Fibroblast of gingiva (primary cell): ENCODE measurements around the gene UBE2V1.
A peak's percentile ranks its signal among the peaks of the same experiment; 100 is the strongest.
"Not testable (repeated sequence)": the region's sequence is repeated elsewhere in the genome, so short reads cannot be mapped to it uniquely, and the experiment has no call there.

Experiments
- DNase-seq: peaks from one replicate; pipeline ENCODE4 v3.0.0-alpha.2; 2011; ENCODE audit warnings: low read depth

Gene UBE2V1

DNA sequence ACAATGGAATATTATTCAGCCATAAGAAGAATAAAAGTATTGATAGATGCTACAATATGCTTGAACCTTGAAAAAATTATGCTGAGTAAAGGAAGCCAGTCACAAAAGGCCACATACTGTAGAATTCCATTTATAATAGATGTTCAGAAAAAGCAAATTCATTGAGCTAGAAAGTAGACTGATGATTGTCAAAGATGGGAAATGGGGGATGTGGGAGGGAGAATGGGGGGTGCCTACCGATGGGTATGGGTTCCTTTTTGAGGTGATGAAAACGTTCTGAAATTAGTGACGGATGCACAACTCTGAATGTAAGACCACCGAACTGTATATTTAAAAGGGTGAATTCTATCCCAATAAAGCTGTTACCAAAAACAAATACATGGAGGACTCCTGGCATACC is 18.4 kb downstream of the UBE2V1 start:
- DNase-seq = no peak

DNA sequence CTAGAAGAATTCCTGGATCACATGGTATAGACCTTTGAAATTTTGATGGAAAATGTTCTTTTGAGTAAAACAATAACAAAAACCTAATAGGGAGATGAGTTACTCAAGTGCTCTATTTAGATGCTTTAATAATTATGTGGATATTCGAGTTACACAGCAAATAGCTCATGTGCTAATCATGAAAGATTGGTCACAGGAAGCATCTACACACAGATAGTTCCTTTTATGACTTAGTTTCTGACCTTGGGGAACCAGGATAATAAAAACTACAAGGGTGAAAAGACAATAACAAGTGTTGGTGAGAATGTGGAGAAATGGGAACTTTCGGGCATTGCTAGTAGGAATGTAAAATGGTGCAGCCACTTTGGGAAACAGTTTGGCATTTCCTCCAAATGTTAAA is 19.7 kb downstream of the UBE2V1 start:
- no peak for DNase-seq

DNA sequence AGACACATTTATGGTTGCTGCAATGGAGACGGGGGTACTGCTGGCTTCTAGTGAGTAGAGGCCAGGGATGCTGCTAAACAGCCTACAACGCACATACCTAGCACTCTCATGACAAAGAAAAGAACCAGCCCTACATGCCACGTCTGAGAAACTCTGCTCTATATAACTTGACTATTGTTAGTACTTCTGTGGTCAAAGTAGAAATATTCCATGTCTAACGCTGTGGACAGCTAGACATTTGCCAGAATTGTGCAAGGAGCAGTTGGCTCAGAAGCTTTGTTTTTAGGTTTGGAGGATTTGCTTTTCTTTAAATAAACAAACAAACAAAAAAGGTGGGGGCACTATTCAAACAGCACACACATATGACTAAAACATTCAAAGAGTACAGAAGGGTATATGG is 20.5 kb downstream of the UBE2V1 start:
- DNase-seq = peak; percentile 78

DNA sequence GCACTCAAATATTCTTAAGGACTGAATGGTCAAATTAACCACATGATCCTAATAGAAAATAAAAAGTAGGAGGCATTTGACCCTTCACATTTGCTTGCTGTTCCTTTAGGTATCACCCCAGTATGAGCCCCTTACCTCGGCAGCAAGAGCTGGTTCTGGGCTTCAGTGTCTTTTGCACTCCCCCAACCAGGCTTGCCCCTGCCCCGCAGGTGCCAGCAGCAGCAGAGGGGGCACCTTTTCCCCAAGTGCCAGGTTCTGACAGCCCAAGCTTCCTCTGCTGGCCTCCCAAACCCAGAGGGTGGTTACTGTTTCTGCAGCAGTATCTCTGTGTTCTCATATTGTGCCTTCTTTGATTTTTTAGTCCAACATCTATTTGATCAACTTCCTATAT is 23.2 kb downstream of the UBE2V1 start:
- DNase-seq = no peak

DNA sequence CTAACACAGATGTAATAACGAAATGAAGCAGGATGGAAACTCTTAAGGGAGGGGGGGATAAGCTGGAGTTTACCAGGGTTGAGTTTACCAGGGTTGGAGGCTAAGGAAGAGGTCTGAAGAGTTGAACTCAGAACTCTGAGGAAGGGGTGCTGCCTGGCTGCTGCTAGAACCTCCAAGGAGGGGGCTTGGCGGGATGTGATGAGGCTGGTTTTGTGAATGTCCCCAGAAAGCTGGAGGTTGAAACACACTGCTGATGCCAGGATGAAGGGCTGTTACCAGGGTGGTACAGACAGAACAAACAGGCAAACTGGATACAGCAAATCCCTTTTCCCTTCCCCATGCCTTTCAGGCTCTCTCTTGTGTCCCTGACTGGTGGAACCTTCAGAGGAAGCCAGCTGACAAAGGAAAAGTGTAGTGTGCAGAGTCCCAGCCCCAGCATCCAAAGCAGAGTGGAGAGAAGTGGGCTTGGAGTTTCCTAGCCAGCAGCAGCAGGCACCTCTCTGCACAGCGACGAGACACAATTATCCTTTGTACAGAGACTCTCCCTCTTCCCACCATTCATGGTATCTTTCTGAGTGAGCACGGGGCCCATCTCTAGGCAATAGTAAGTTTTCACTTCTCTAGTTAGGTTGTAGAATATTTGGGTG is 23.7 kb downstream of the UBE2V1 start:
- no peak for DNase-seq

DNA sequence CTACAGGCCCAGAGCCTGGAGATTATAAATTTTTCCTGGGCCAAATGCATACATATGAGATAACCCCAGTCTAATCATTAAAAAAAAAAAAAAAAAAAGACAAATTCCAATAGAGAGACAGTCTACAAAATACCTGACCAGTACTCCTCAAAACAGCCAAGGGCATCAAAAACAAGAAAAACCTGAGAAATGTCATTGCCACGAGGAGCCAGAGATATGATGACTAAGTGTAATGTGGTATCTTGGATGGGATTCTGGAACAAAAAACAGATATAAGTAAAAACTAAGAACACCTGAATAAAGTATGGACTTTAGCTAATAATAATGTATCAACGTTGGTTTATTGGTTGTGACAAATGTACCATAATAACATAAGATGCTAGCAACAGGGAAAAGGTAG is 24.9 kb downstream of the UBE2V1 start:
- DNase-seq = no peak

DNA sequence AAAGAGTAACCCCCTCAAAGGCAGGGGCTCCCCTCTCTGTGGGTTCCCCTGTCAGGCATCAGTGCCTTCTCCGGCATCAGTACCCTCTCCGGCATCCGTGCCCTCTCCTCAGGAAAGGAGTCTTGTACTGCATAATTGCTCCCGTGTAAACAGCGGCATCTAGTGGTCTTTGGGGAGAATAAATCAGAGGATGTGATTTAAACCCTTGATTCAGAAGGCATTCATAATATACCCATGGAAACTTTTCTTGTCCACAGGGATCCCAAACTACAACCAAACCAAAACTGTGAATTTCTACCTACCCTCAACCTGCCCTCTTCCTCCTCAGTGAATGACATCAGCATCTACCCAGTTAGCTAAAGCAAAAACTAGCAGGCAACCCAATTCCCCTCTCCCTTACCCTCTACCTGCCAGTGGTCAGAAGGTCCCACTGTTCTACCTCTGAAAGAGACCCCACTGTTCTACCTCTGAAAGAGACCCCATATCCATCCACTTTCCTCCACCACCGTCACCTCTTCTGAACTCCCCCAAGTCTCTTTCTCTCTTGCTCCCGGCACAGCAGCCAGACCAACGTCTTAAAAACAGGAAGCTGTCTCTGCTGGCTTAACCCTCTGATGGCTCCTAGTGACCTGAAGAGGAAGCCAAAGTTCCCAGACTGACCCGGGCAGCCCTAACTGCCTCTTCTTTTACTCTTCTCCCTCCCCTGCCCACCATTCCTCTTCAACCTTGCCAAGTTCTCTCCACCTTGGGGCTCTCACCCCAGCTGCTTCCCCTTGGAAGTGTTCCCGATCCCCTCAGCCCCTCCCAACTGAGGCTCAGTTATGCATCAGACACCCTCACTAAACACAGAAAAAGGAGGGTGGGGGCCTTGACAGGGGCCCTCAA is 27.2 kb downstream of the UBE2V1 start:
- peak; percentile 60 for DNase-seq

DNA sequence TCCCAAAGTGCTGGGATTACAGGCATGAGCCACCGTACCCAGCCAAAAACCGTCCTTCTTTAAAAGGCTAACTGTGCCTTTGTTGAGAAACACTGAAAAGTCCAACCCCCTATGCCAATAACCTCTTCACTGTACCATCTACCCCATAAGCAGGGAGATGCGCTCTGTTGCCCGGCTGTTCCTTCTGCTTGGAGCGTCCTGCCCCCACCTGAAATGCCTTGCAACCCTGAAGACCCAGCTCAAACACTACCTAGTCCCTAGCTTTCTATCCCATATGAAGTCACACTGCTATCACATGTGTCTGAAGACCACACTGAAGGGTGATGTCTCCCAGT is 27.8 kb downstream of the UBE2V1 start:
- DNase-seq = no peak

DNA sequence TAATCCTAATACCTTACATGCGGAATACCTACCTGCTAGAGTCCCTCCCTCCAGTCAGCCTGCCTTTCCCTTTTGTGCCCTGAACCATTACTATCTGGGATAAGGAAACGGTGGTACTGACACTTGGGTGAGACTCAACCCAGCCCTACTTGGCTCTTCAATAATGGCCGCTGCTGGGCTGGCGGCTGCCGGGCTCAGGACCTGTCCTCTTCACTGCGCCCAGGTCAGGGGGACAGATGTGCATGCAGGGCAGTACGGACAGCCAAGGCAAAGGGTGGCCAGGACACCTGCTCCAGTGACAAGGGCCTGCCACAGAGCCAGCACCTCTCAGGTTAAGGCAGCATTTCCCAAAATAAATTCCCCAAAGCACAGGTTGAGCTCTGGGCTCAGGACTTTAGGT is 29.9 kb downstream of the UBE2V1 start:
- DNase-seq = no peak

DNA sequence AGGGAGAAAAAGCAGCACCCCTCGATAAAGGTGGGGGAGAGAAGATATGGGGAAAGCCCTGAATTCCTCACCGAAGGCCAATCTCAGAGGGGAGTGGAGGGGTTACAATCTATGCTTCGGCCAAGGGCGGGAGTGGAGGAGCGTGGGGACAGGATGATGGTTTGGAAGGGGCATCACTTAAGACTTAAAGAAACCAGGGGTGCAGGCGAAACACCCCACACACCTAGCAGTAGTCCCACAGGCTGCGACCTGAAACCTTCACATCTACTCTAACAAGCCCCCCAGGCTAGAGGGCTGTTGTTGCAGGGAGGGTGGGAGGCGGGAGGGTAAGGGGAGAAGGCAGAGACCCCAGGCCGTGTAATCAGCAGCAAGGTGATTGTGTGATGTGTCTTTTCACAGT is 30.9 kb downstream of the UBE2V1 start:
- not testable (repeated sequence) for DNase-seq

DNA sequence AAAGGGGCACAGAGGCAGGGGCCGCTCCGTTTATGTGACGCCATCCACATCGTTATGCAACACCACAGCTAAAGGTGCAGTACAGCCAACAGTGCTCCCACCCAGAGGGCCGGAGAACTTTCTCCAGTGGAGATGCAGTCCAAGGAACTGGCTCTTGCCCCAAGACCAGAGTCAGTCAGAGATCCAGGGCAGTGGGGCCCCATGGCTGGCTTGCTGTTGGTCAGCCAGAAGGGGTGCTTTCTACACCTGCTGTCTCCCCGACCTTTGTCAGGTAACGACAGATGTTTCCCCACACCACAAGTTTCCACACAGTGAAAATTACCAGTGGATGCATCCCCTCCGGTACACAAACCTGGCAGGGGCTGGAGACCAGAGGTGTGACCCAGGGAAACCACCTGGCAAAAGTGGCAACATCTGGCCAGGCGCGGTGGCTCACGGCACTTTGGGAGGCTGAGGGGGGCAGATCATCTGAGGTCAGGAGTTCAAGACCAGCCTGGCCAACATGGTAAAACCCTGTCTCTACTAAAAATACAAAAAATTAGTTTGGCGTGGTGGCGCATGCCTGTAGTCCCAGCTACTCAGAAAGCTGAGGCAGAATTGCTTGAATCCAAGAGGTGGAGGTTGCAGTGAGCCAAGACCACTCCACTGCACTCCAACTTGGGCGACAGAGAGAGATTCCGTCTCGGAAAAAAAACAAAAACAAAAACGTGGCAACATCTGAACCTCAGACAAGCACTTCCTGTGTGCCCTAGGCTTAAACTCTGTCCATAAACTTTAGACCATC is 34.9 kb downstream of the UBE2V1 start:
- no peak for DNase-seq

DNA sequence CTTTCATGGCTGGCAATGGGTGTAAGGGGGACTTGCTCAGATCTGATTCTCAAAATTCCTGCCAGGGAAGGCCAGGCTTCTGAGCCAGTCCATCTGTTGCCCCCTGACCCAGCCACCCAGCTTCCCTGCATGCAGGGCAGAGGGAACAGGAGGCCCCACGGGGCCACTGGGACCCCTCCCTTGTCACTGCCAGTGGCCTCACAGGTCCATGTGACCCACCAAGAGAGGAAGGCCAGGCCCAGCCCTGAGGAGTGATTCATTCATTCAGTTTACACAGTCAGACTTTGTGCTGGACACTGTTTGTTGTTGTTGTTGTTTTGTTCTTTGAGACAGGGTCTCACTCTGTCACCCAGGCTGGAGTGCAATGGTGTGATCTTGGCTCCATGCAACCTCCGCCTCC is 39.5 kb downstream of the UBE2V1 start:
- no peak for DNase-seq

DNA sequence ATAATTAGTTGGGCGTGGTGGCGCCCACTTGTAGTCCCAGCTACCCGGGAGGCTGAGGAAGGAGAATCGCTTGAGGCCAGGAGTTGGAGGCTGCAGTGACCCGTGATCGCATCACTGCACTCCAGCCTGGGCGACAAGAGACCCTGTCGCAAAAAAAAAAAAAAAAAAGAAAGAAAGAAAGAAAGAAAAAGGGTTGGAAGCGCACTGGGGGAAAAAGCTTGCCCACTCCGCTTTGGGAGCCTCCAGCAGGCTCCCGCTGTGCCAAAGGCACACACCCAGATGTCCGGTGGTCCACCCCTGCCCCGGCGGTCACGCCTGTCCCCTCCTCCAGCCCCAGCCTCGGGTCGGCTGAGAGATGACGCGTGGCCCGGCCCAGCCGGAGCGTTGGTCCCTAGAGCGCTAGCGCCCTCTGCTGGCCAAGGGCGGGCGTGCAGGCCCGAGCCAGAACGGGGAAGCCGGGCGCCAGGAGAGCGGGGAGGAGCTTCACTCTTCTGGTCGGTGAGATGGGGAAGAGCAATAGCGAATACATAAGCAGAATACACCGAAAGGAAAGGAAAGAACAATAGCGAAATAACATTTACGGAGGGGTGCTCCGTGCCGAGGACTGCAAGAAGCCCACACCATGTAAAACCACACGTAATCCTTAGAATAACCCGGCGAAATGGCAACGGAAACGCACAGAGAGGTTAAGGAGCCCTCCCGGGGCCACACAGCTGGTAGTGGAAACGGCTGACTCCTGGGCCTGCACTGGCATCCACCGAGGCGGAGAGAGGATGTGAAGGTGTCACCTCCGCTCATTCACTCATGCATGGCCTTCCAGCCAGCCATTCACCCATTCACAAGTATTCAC is 41.7 kb downstream of the UBE2V1 start:
- peak; percentile 59 for DNase-seq

DNA sequence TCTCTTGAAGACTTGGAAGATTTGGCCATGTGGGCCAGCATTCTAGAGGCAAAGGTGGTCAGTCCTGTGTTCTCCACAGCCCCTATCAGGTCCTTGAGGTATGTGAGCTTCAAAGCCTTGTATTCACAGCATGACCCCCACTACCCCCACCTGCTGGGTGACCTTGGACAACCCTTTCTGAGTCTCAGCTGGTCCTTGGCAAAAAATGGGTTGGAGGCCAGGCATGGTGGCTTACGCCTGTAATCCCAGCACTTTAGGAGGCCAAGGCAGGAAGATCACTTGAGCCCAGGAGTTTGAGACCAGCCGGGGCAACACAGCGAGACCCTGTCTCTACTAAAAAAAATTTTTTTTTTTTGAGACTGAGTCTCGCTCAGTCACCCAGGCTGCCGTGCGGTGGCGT is 42.6 kb downstream of the UBE2V1 start:
- DNase-seq = no peak

DNA sequence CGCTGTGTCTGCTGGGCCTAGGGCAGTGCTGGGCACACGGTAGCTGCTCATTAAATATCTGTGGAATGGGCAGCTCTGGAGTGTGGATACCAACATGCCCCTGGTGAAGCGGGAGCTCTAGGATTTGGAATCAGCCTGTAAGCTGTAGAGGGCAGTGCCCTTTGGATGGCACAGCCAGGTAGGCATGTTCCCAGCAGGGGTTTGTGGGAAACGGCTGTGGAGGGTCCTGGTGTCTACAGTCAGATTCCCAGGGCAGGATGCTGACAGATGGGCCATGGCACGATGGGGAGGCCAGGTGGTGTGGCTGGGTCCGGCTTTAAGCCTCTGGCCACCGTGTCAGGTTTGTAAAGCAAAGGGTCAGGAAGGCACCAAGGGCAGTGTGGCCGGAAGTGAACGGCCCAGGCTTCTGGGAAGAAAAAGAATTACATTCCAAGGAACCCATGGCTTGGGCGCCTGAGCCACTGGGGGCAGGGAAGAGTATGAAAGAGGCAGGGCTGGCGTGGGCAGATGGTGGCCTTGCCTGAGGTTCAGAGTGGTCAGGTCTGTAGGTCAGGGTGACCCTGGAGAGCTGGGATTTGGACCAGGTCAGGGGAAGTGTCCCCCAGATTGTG is 44.8 kb downstream of the UBE2V1 start:
- DNase-seq = no peak

DNA sequence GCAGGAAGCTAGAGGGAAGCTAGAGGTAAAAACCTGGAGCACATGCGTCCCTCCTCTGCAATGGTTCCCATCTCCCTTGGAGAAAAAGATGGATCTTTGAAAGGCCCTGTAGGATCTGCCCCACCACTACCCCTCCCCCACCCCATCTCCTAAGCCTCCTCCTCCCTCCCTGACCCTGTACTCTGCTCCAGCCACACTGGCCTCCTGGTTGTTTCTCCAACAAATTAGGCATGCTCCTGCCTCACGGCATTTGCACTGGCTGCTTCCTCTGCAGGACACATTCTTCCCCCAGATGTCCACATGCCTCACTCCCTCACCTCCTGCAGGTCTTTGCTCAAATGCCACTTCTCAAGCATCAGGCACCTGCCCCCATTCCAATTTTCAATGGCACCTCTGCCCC is 45.5 kb downstream of the UBE2V1 start:
- no peak for DNase-seq

DNA sequence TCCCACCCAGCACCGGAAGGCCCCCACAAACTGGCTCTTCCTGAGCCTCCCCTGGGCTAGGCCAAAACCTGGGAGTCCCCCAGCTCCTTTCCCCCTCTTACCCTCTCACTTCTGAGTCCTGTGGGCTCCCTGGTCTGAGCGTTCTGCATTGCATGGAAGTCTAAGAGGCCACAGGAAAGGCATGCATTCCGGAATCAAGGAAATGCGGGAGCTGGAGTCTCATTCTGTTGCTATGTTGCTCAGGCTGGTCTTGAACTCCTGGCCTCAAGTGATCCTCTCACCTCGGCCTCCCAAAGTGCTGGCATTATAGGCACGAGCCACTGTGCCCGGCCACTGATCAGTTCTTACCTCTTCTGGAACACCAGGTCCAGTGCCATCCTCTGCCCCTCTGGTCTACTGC is 45.9 kb downstream of the UBE2V1 start:
- no peak for DNase-seq

DNA sequence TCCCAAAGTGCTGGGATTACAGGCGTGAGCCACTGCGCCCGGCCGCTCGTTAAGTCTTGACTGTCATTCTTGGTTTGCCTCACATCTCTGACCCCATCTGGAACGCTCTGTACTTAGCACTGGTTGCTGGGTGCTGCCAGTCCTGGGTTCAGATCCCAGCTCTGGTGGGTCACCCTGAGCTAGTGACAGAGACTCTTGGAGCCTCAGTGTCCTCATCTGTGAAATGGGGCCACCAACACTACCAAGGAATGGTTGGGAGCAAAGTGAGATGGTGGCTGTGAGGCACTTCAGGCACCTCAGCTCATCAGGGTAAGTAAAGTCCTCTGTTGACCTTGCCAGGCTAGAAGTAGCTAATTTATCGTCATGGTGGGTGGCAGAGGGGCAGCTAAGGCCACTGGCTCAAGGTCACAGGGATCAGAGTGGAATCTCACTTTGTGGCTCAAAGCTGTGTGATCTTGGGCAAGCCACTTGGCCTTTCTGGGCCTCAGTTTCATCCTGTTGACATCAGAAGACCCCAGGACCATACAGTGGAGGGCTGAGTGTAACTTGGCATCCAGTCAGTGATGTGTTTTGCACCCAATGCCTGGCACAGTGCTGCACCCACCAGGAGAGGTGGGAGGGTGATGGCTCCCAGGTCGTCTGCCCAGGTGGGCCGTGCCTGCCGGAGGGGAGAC is 46.7 kb downstream of the UBE2V1 start:
- DNase-seq = no peak

DNA sequence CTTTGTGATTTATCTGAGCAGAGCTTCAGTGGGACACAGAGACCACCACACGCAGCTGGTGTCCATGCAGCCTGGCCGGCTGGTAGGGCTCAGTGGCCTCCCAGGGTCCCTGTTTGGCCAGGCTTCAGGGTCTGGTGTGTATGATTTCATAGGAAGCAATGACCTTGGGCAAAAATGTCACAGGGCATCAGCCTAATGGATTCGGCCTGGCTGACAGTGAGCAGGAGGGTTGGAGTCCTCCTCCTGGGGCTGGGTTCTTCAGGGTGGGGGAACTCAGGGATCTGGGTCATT is 47.7 kb downstream of the UBE2V1 start:
- DNase-seq = no peak

DNA sequence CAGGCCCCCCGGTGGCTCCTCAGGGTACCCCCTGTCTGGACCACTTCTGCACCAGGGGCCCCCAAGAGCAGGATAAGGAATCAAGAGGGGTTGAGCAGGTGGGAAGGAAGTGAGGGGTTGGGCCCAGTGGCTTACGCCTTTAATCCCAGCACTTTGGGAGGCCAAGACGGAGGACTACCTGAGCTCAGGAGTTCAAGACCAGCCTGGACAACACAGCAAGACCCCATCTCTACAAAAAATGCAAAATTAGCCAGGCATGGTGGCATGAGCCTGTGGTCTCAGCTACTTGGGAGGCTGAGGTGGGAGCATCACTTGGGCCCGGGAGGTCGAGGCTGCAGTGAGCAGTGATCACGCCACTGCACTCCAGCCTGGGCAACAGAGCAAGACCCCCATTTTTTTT is 49.2 kb downstream of the UBE2V1 start:
- not testable (repeated sequence) for DNase-seq
